Measurements from ENCODE around the gene ANO4.

Gene ANO4

DNA sequence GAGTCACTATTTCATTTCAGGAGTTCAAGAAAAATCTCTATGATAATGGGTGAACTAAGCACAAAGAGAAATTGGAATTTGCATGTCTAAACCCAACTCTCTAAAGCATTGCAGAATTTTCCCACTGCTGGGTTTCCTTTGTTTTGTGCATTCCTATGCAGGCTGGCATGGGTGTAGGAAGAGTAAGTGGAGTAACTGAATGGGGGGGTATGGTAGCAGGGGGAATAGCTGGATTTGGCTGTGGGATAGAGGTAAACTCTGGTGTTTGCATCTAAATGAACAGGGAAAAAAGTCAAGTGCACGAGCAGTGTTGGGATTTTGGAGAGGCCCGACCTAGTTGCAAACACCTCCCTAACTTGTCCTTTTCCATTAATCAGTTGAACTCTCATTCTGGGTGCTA lies 159.1 kb downstream of the ANO4 start:
- Histone ChIP-seq H3K9me3 (no peaks in the 10 kb centered on the region), H3K36me3 (no peaks in the 10 kb centered on the region), H3K27me3 (no peaks in the 10 kb centered on the region), H3K27ac (no peak overlapping the region), H3K4me1 (ENCODE audit: control insufficient read depth in 1 of 2, insufficient read depth in 1 of 2, low read depth in 1 of 2, low read length in 1 of 2) (no peaks in the 10 kb centered on the region), H3K4me3 (ENCODE audit: low read depth in 1 of 2, low read length in 1 of 2) (no peak overlapping the region)
- TF ChIP-seq, protein P1, sequence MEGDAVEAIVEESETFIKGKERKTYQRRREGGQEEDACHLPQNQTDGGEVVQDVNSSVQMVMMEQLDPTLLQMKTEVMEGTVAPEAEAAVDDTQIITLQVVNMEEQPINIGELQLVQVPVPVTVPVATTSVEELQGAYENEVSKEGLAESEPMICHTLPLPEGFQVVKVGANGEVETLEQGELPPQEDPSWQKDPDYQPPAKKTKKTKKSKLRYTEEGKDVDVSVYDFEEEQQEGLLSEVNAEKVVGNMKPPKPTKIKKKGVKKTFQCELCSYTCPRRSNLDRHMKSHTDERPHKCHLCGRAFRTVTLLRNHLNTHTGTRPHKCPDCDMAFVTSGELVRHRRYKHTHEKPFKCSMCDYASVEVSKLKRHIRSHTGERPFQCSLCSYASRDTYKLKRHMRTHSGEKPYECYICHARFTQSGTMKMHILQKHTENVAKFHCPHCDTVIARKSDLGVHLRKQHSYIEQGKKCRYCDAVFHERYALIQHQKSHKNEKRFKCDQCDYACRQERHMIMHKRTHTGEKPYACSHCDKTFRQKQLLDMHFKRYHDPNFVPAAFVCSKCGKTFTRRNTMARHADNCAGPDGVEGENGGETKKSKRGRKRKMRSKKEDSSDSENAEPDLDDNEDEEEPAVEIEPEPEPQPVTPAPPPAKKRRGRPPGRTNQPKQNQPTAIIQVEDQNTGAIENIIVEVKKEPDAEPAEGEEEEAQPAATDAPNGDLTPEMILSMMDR (IDR thresholded peaks at IDR 0.05), result no peak

- no peaks in the 10 kb centered on the region for H3K9me3 ChIP-seq
- no peak overlapping the region for H3K4me3 ChIP-seq (ENCODE audit: low read depth in 1 of 2, low read length in 1 of 2)
- no peaks in the 10 kb centered on the region for H3K4me1 ChIP-seq (ENCODE audit: control insufficient read depth in 1 of 2, insufficient read depth in 1 of 2, low read depth in 1 of 2, low read length in 1 of 2)
- TF ChIP-seq, protein P1 (IDR thresholded peaks at IDR 0.05), result no peak
- H3K36me3 ChIP-seq, result no peaks in the 10 kb centered on the region
- H3K27ac ChIP-seq, result no peak overlapping the region
- no peaks in the 10 kb centered on the region for H3K27me3 ChIP-seq
Measured at GRCh38 chr12:100954118-100954517, 159.5 kb downstream of the ANO4 start.

GRCh38 chr12:100955139-100955538 lies 160.6 kb downstream of the ANO4 start:
- Histone ChIP-seq H3K36me3 (no peaks in the 10 kb centered on the region), H3K9me3 (no peaks in the 10 kb centered on the region), H3K4me3 (ENCODE audit: low read depth in 1 of 2, low read length in 1 of 2) (no peak overlapping the region), H3K27ac (no peak overlapping the region), H3K27me3 (no peaks in the 10 kb centered on the region), H3K4me1 (ENCODE audit: control insufficient read depth in 1 of 2, insufficient read depth in 1 of 2, low read depth in 1 of 2, low read length in 1 of 2) (no peaks in the 10 kb centered on the region)
- TF ChIP-seq, protein P1 (IDR thresholded peaks at IDR 0.05), result no peak

DNA sequence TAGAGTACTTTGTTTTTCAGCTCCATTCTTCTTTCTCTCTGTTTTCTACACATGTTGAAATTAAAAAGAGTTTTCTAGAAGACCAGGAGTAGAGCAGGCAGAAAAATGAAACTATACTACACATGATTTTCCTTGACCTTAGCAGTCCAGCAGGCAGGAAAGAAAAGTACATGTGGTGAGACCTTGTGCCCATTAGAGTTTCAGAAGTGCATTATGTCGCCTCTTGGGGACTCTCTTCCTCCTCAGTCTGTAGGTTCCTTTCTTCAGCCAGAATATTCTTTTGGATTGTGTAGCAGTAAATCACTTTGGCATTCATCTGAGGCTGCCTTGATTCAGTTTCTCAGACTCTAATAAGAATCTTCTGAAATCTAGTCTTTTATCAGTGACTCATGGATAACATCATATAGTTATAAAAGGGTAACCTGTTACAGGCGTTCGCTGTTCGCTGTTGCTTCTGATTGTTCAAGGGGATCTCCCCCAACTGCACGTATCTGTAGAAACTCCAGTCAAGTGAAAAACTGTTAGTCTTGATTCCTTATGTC lies 161.8 kb downstream of the ANO4 start:
- Histone ChIP-seq H3K27ac (no peak overlapping the region), H3K36me3 (no peaks in the 10 kb centered on the region), H3K9me3 (no peaks in the 10 kb centered on the region), H3K4me1 (ENCODE audit: control insufficient read depth in 1 of 2, insufficient read depth in 1 of 2, low read depth in 1 of 2, low read length in 1 of 2) (no peaks in the 10 kb centered on the region), H3K4me3 (ENCODE audit: low read depth in 1 of 2, low read length in 1 of 2) (no peak overlapping the region), H3K27me3 (no peaks in the 10 kb centered on the region)
- TF ChIP-seq, protein P1 (IDR thresholded peaks at IDR 0.05), result no peak

DNA sequence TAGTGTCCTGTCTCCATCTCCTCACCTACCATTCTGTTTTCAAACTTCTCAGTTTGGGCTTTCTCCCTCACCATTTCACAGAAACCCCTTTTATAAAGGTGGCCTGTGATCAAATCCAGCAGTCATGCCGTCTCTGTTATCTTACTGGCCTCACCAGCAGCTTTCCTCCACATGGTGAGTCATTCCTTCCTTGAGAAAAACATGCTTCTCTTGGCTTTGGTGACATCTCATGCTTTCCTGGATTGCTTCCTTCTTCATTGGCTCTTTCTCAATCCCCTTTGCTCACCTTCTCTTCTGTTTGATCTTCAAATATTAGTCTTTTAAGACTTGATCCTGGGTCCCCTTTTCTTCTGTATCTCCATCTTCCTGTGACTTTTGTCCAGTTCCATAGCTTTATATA lies 164.9 kb downstream of the ANO4 start:
- no peaks in the 10 kb centered on the region for H3K27me3 ChIP-seq
- no peaks in the 10 kb centered on the region for H3K4me1 ChIP-seq (ENCODE audit: control insufficient read depth in 1 of 2, insufficient read depth in 1 of 2, low read depth in 1 of 2, low read length in 1 of 2)
- H3K27ac ChIP-seq, result no peak overlapping the region
- TF ChIP-seq, protein P1 (IDR thresholded peaks at IDR 0.05), result no peak
- no peak overlapping the region for H3K4me3 ChIP-seq (ENCODE audit: low read depth in 1 of 2, low read length in 1 of 2)
- no peaks in the 10 kb centered on the region for H3K36me3 ChIP-seq
- H3K9me3 ChIP-seq, result no peaks in the 10 kb centered on the region
